HK-2 (cell line): Measurements from ENCODE around the gene EAPP.
"Not testable (repeated sequence)": the region's sequence is repeated elsewhere in the genome, so short reads cannot be mapped to it uniquely, and the experiment has no call there.

ENCODE experiments used
- DNase-seq: peaks from one replicate; pipeline ENCODE4 v3.0.0-alpha.2; 2018; ENCODE audit not compliant: unreplicated experiment

Gene EAPP, protein sequence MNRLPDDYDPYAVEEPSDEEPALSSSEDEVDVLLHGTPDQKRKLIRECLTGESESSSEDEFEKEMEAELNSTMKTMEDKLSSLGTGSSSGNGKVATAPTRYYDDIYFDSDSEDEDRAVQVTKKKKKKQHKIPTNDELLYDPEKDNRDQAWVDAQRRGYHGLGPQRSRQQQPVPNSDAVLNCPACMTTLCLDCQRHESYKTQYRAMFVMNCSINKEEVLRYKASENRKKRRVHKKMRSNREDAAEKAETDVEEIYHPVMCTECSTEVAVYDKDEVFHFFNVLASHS

DNA sequence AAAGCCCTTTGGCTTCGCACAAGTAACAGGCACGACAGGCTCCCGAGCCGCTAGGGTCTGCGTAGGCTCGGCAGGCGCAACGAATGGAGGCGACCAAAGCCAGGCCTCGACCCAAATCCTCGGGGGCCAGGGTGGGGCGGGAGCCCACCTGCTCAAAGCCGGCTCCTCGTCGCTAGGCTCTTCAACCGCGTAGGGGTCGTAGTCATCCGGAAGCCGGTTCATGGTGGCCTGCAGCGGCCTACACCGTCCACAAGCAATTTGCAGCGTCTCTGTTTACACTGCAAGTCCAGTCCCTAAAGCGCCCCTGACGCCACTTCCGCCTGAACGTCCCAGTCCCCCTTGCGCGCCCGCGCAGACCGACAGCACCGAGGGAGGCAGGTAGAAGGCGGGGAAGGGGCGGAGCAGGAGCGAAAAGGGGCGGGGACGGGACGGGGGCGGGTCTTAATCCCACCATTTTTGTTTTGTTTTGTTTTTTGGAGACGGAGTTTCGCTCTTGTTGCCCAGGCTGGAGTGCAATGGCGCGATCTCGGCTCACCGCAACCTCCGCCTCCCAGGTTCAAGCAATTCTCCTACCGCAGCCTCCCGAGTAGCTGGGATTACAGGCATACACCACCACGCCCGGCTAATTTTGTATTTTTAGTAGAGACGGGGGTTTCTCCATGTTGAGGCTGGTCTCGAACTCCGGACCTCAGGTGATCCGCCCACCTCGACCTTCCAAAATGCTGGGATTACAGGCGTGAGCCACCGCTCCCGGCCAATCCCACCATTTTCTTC lies at the start of gene EAPP:
Gene EAPP (minus strand): TSS at position 295 of the 774 bp plus-strand sequence. CDS start 73 bp downstream, at position 222.
- peak; percentile 95 for DNase-seq

DNA sequence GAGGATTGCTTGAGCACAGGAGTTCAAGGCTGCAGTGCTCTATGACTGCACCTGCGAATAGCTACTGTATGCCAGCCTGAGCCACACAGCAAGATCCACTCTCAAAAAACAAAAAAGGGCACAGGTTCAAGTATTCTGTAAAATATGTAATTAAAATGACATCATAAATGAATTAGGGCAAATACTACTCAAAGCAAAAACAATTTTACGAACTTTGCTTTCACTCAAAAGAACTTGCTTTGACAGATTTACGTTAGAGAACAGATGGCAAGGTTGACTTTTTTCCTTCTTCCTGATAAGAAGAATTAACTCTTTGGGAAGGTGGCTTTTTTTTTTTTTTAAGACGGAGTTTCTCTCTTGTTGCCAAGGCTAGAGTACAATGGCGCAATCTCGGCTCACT lies 44.0 kb upstream of the EAPP start:
- no peak for DNase-seq

DNA sequence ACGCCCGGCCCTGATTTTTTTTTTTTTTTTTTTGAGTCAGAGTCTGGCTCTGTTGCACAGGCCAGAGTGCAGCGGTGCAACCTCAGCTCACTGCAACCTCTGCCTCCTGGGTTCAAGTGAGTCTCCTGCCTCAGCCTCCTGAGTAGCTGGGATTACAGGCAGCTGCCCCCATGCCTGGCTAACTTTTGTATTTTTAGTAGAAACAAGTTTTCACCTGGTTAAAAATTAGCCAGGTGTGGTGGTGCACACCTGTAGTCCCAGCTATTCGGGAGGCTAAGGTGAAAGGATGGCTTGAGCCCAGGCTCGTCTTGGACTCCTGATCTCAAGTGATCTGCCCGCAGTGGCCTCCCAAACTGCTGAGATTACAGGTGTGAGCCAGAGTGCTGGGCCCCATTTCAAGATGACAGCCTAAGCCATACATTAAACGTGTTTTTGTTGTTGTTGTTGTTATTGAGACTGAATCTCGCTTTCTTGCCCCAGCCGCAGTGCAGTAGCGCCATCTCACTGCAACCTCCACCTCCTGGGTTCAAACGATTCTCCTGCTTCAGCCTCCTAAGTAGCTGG lies 42.7 kb upstream of the EAPP start:
- no peak for DNase-seq

DNA sequence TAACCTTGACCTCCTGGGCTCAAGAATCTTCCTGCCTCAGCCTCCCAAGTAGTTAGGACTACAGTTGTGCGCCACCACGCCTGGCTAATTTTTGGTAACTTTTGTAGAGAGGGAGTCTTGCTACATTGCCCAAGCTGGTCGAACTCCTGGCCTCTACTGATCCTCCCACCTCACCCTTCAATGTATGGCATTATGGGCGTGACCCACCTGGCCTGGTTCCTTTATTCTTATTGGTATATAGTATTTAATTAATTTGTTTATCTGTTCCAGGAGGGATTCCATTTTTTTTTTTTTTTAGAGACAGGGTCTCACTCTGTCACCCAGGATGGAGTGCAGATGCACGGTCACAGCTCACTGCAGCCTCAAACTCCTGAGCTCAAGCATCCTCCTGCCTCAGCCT lies 40.9 kb upstream of the EAPP start:
- DNase-seq = no peak

DNA sequence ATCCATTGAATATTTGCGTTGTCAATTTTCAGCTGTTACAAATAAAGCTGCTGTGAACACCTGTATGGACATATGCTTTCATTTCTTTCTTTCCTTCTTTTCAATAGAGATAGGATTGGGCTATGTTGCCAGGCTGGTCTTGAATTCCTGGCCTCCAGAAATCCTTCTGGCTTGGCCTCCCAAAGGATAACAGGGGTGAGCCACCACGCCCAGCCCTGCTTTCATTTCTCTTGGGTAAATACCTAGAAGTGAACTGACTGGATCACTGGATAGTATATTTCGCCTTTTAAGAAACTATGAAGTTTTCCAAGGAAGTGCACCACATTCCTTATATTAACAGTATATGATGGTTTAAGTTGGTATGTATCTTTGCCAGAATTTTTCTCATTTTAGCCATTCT lies 32.3 kb upstream of the EAPP start:
- DNase-seq = no peak

DNA sequence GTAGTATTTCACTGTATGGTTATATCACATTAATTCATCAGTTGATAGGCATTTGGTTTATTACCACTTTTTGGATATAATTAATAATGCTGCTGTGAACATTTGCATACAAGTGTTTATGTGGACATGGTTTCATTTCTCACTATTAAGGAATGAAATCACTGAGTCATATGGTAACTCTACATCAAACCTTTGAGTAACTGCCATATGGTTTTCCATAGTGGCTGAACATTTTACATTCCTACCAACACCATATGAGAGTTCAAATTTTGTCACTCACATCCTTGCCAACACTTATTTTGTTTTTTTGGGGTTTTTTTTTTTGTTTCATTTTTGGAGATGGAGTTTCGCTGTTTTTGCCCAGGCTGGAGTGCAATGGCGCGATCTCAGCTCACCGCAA lies 30.2 kb upstream of the EAPP start:
- DNase-seq = no peak

DNA sequence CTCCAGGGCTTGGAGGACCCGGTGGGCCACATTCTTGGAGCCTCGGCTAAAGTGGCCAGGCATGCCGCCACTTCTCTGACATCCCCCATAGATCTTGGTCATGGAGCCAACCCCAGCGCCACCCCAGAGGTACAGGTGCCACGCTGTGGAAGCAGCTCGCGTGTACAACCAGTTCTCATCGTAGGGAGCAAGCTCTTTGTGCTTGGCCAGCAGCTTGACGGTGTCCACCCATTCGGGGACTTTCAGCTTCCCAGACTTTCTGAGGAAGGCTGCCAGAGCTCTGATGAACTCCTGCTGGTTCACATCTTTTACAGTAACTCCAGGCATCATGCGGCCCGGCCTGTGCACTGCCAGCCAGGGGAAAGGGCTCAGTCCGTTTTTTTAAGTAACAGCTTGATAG lies 29.3 kb upstream of the EAPP start:
- DNase-seq = no peak

DNA sequence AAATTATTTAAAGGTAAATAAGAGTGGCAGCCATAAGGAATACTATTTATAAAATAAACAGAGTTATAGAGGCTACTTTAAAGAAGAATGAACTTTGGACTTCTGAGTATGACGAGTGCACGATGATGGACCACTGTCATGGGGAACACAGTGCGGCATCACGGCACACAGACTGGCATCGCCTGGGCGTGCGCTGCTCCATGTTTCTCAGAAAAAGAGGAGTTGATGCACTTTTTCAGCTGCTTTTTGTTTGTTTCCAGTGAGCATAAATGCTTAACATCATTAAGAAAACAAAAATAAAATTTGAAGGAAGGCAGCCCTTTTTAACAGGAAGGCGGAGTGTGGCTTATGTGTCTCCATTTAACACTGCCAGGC lies 23.3 kb upstream of the EAPP start:
- no peak for DNase-seq

DNA sequence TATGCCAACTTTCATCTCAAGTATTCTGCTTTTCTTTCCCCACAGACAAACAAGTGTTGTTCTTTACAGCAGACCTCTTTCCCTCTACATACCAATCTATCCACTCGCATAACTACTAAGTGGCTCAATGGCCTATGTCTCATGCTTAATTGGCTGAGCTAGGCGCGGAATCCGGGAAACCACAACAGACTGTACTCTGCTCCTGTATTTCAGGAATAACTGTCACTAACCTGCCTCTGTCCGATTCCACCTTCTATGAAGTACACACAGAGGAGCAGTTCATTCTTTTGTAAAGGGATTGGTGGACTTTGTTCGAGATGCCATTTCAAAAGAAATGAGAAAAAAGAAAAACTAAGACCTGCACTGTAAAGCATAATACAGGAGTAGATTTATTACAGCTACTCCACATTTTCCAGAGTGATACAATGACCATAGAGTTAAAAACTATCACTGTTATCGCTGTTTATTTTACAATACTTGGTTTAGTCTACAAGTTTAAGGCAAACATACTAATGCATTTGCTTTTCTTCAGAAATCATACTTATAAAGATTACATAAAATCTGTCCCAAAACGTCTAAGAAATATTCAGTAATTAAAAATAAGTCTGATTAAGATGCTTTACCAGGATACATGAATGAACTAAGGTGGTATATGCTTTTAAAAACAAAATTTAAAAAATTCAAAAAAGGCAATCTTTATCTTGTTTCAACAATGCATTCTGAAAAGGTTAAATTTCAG lies 22.7 kb upstream of the EAPP start:
- DNase-seq = not testable (repeated sequence)

DNA sequence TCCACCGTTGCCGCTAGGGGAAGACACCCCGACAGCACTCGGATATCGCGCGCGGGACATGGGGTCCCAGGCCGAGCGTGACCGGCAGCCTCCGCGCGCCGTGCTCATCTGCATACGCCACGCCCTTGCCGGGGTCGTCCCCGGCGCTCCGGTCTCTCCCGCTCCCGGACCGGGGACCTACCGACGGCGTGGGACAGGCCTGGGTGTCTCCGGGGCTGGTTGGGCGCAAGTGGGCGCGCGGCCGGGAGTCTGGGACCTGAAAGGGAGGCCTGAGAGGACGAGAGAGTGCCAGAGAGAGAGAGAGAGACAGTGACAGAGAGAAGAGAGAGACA lies 17.0 kb upstream of the EAPP start:
- DNase-seq = not testable (repeated sequence)

DNA sequence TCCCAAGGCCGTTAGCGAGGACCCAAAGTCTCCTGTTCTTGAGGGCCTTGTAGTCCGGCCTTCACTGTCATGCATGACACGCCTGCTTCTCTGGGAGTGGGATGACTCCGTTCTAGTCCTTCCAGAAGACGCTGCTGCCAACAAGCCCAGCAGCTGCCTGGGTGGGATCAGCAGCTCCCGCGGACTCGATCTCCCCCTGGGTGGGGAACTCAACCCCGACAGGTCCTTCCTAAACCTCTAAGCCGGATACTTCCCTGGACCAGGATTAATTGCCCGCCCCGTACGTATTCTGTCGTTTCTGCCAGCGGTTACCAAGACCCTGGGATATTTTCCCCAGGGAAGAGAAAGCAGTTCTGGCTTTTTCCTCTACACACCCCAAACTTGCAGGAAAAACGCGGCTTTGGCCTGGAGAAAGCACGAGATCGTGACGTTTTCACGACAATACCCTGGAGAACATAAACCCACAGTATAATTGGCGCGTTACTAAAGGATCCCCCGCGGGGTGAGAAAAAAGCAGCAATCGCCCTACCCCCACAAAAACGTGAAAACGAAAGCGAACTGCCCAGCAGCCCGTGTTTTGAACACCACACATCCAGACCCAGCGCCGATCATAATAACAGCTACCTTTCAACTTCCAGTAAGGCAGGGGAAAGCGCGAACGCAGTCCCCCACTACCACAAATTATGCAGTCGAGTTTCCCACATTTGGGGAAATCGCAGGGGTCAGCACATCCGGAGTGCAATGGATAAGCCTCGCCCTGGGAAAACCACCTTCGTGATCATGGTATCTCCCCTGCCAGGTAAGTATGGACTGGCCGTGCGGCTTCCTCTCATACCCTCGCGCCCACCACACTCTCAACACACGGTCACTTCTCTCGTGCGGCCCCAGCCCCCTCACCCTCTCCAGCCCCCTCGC lies 16.3 kb upstream of the EAPP start:
- not testable (repeated sequence) for DNase-seq

DNA sequence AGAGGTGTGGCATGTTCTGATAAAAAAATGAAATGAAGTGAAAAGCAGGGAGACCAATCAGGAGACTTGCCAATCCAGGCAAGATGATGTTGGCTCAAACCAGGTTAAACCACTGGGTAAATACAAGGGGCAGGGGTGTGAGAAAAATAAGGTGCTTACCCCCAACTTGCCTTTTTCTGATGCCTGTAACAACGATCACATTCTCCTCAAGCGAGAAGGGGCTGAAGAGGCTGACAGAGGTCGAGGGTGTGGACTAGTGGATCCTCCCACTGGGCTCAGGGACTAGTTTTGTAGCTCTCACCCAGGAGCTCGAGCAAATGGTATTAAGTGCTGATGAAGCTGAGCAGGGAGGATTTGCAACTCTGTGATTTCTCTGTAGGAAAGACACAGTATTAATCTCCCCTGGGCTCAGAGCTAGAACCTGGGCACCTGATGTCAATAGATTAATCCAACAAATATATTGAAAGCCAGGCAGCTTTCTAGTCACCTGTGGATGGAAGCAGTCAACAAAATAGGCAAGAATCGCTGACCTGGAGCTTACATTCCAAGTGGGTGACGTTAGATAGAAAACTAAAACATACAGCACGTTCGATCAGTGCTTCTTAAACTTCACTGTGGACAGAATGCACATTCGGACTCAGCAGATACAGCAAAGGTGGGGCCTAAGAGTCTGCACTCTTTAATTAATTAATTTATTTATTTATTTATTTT lies 15.2 kb upstream of the EAPP start:
- DNase-seq = no peak

DNA sequence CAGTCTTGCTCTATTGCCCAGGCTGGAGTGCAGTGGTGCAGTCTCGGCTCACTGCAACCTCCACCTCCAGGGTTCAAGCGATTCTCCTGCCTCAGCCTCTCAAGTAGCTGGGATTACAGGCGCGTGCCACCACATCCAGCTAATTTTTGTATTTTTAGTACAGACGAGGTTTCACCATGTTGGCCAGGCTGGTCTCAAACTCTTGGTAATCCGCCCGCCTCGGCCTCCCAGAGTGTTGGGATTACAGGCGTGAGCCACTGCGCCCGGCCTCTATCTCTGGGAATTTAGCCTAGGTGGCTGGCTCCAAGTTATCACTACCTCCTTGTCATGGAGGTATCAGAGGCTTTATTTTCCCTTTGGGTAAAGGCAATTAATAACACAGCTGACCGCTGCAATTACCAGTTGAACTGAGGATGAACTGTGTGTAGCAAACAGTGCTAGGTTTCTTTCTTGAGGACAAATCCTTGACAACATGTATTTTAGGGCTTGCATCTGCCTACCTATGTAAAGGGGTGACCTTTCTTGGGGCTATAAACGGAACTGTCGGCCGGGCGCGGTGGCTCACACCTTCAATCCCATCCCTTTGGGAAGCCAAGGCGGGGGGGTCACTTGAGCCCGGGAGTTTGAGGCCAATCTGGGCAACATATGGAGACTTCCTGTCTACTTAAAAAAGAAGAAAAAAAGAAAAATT lies 9.9 kb upstream of the EAPP start:
- DNase-seq = not testable (repeated sequence)

DNA sequence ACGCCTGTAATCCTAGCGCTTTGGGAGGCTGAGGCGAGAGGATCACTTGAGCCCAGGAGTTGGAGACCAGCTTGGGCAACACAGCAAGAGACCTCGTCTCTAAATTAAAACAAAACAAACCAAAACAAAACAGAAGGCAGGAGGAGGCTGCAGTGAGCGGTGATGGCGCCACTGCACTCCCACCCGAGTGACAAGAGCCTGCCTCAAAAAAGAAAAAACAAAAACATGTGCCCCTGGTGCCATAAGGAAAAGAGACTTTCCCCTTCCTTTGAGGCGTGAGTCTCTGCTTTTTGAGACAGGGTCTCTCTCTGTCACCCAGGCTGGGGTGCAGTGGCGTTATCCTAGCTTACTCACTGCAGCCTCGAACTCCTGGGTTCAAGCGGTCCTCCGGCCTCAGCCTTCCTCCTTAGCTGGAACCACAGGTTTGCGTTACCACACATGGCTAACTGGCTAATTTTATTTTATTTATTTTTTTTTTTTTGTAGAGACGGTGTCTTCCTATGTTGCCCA lies 9.0 kb upstream of the EAPP start:
- DNase-seq = no peak

DNA sequence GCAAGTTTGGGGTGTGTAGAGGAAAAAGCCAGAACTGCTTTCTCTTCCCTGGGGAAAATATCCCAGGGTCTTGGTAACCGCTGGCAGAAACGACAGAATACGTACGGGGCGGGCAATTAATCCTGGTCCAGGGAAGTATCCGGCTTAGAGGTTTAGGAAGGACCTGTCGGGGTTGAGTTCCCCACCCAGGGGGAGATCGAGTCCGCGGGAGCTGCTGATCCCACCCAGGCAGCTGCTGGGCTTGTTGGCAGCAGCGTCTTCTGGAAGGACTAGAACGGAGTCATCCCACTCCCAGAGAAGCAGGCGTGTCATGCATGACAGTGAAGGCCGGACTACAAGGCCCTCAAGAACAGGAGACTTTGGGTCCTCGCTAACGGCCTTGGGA lies 7.6 kb upstream of the EAPP start:
- not testable (repeated sequence) for DNase-seq

DNA sequence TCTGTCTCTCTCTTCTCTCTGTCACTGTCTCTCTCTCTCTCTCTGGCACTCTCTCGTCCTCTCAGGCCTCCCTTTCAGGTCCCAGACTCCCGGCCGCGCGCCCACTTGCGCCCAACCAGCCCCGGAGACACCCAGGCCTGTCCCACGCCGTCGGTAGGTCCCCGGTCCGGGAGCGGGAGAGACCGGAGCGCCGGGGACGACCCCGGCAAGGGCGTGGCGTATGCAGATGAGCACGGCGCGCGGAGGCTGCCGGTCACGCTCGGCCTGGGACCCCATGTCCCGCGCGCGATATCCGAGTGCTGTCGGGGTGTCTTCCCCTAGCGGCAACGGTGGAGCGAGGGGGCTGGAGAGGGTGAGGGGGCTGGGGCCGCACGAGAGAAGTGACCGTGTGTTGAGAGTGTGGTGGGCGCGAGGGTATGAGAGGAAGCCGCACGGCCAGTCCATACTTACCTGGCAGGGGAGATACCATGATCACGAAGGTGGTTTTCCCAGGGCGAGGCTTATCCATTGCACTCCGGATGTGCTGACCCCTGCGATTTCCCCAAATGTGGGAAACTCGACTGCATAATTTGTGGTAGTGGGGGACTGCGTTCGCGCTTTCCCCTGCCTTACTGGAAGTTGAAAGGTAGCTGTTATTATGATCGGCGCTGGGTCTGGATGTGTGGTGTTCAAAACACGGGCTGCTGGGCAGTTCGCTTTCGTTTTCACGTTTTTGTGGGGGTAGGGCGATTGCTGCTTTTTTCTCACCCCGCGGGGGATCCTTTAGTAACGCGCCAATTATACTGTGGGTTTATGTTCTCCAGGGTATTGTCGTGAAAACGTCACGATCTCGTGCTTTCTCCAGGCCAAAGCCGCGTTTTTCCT lies 7.0 kb upstream of the EAPP start:
- not testable (repeated sequence) for DNase-seq

DNA sequence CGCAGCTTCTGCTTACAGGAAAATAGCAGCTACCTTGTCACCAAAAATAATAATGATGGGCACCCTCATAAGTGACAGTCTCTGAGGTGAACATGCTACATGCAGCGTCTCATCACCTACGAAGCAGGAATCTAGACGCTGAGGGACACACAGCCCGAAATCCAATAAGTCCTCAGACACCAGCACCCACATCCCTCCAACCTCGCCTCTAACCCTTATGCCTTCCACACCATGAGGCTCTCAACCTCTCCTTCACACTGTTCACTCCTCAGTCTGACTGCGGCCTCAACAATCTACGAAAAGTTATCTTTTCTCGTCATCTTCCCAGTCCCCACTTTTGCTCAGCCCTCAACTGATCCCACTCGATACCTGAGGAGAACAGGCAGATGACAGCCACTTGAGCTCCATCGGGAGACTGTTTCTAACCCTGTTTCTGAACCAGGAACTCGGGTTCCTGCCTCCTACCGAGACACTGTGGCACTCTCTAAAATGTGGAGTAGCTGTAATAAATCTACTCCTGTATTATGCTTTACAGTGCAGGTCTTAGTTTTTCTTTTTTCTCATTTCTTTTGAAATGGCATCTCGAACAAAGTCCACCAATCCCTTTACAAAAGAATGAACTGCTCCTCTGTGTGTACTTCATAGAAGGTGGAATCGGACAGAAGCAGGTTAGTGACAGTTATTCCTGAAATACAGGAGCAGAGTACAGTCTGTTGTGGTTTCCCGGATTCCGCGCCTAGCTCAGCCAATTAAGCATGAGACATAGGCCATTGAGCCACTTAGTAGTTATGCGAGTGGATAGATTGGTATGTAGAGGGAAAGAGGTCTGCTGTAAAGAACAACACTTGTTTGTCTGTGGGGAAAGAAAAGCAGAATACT lies 919 bp upstream of the EAPP start:
- not testable (repeated sequence) for DNase-seq

DNA sequence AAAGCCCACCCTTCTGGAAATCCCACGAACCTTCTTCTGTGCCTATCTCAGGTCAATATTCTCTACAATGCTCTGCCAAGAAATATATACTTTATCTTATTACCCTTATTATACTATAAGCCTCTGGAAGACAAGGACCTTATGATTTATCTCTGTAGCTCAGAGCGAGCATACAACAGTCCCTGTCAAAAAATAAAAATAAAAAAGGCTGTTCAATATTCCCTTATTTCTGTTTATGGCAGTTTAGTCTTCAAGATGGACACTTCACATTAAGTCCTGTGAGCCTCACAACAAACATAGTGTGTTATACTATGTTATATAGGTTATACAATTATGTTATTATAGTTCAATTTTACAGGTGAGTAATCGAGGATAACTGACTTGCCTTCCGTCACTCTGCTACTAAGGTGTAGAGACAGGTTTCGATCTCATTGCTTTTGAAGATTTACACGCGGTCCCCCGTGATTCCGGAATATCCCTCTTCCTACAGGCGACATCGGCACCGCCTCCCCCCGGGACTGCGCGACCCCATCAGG lies 562 bp downstream of the EAPP start:
- DNase-seq = no peak
